ENCODE measurements around the gene DST.

The DST gene

GRCh38 chr6:56642366-56643261 is at the start of gene DST:
Gene DST, minus strand, starts transcription at chr6:56642889.
- no peak for DNase-seq

- DNase-seq: no peak
Observed at GRCh38 chr6:56691814-56692213, 49.1 kb upstream of the DST start.

GRCh38 chr6:56691286-56691595 is 48.6 kb upstream of the DST start:
- DNase-seq: no peak

- no peak for DNase-seq
Observed at GRCh38 chr6:56690519-56691285, 48.0 kb upstream of the DST start.

- no peak for DNase-seq
Observed at GRCh38 chr6:56689663-56690062, 47.0 kb upstream of the DST start.

- DNase-seq: no peak
Observed at GRCh38 chr6:56689114-56689513, 46.4 kb upstream of the DST start.

GRCh38 chr6:56688521-56688920 is 45.8 kb upstream of the DST start:
- DNase-seq: no peak

- DNase-seq: no peak
Observed at GRCh38 chr6:56687551-56687950, 44.9 kb upstream of the DST start.

- no peak for DNase-seq
Observed at GRCh38 chr6:56686429-56686828, 43.7 kb upstream of the DST start.

GRCh38 chr6:56685994-56686393 is 43.3 kb upstream of the DST start:
- no peak for DNase-seq

GRCh38 chr6:56685102-56685733 is 42.5 kb upstream of the DST start:
- DNase-seq: no peak

GRCh38 chr6:56684342-56685101 is 41.8 kb upstream of the DST start:
- DNase-seq: no peak

GRCh38 chr6:56683882-56684281 is 41.2 kb upstream of the DST start:
- DNase-seq: no peak

- no peak for DNase-seq
Observed at GRCh38 chr6:56682635-56683034, 39.9 kb upstream of the DST start.

- DNase-seq: no peak
Observed at GRCh38 chr6:56677559-56677958, 34.9 kb upstream of the DST start.

GRCh38 chr6:56671651-56672461 is 29.2 kb upstream of the DST start:
- DNase-seq: no peak

- no peak for DNase-seq
Observed at GRCh38 chr6:56671160-56671559, 28.5 kb upstream of the DST start.

GRCh38 chr6:56669041-56669440 is 26.4 kb upstream of the DST start:
- no peak for DNase-seq

- no peak for DNase-seq
Observed at GRCh38 chr6:56668158-56668557, 25.5 kb upstream of the DST start.

- DNase-seq: no peak
Observed at GRCh38 chr6:56667336-56667735, 24.6 kb upstream of the DST start.

- no peak for DNase-seq
Observed at GRCh38 chr6:56664029-56664428, 21.3 kb upstream of the DST start.

GRCh38 chr6:56663344-56663743 is 20.7 kb upstream of the DST start:
- DNase-seq: no peak

Measured in CD4-positive, alpha-beta T cell treated with Interleukin-21 for 1 hour (primary cell).